ENCODE results near the gene GRM7.

GRCh38 chr3:6827453-6827852 is 33.5 kb upstream of the GRM7 start:
- TF ChIP-seq CTCF (IDR thresholded peaks at IDR 0.05) (no peak), POLR2A (IDR thresholded peaks at IDR 0.05) (no peak)
